GM12878 (cell line): ENCODE data around the gene OLFM2. TPM values are rescaled to one million over a fixed set of nuclear protein-coding genes. Genes with fewer than 3 reads are reported as not detected.

Source experiments
- ATAC-seq: fragments of 200-7000 bp; cut with Tn5 transposase; 3 replicates; pipeline ENCODE4 v1.9.1; 2020; ENCODE audit warnings: mild to moderate bottlenecking, moderate library complexity
- BruUV-seq: library from RNA; stranded (reverse); fragments of 400-500 nt; replicated peaks from 2 replicates; lab custom pipeline; 2021; lab: Mats Ljungman, UMichigan
- CTCF ChIA-PET: fragments of 300-600 bp; sonication (Branson Sonifier 250); formaldehyde crosslinking; extraction: SDS; loops from one replicate; lab custom pipeline; 2021; ENCODE audit warnings: inconsistent platforms; lab: Yijun Ruan, JAX
- POLR2A ChIA-PET: fragments of 350-600 bp; formaldehyde crosslinking; extraction: SDS; loops from one replicate; lab custom pipeline; 2021; ENCODE audit warnings: inconsistent platforms; lab: Charles Lee
- RAD21 ChIA-PET: fragments of 300-600 bp; sonication (Branson Sonifier 250); formaldehyde crosslinking; loops from one replicate; lab custom pipeline; 2023; ENCODE audit warnings: antibody characterized with exemption; ENCODE audit not compliant: unreplicated experiment; lab: Charles Lee
- SMC1A ChIA-PET: fragments of 300-600 bp; sonication (Branson Sonifier 250); formaldehyde crosslinking; loops from one replicate; lab custom pipeline; 2023; ENCODE audit not compliant: unreplicated experiment, uncharacterized antibody; lab: Charles Lee
- DNase-seq: peaks from one replicate; pipeline ENCODE4 v3.0.0-alpha.2; 2011; ENCODE audit warnings: low read depth, low spot score
- FAIRE-seq: peaks from 3 replicates; lab custom pipeline; 2011; peaks lifted over from hg19 to GRCh38; lab: Jason Lieb, UNC
- H2AFZ ChIP-seq: 2 replicates; pipeline ENCODE4 v1.6.0; 2011; ENCODE audit warnings: low read depth, low read length, control low read depth; ENCODE audit not compliant: control insufficient read depth
- H3K27ac ChIP-seq: 2 replicates; pipeline ENCODE4 v1.5.1; 2011; ENCODE audit warnings: control low read depth; ENCODE audit not compliant: control insufficient read depth, insufficient read depth
- H3K27me3 ChIP-seq, 2 experiments: replicated peaks in 1 of 2; 2 replicates each; pipeline versions ENCODE4 v1.6.0 to v1.6.1; 2011; ENCODE audit warnings: low read length in 1 of 2; ENCODE audit not compliant: control insufficient read depth in 2 of 2, insufficient read depth in 2 of 2
- H3K36me3 ChIP-seq, 2 experiments: 2 replicates each; pipeline ENCODE4 v1.5.1; 2011; ENCODE audit warnings: low read length in 1 of 2; ENCODE audit not compliant: control insufficient read depth in 2 of 2, insufficient read depth in 2 of 2
- H3K4me1 ChIP-seq: 2 replicates; pipeline ENCODE4 v1.6.1; 2011; ENCODE audit warnings: mild to moderate bottlenecking, low read length, moderate library complexity, mixed read lengths; ENCODE audit not compliant: control insufficient read depth, insufficient read depth
- H3K4me2 ChIP-seq: 2 replicates; pipeline ENCODE4 v1.6.0; 2011; ENCODE audit warnings: control low read depth; ENCODE audit not compliant: control insufficient read depth, insufficient read depth
- H3K4me3 ChIP-seq: fragments of 200-600 bp; sonication (generic); 2 replicates; pipeline ENCODE4 v1.5.1; 2016
- H3K79me2 ChIP-seq: 2 replicates; pipeline ENCODE4 v1.6.0; 2011; ENCODE audit warnings: low read length; ENCODE audit not compliant: control insufficient read depth, insufficient read depth
- H3K9ac ChIP-seq: 2 replicates; pipeline ENCODE4 v1.8.0; 2011; ENCODE audit warnings: low read length, control low read depth, mixed read lengths; ENCODE audit not compliant: control insufficient read depth, insufficient read depth
- H3K9me3 ChIP-seq: replicated peaks from 3 replicates; pipeline ENCODE4 v1.5.1; 2011; ENCODE audit warnings: mild to moderate bottlenecking, low read length; ENCODE audit not compliant: control insufficient read depth, insufficient read depth
- H4K20me1 ChIP-seq: 2 replicates; pipeline ENCODE4 v1.6.0; 2011; ENCODE audit not compliant: control insufficient read depth, insufficient read depth
- ATF2 ChIP-seq: IDR thresholded peaks from 2 replicates; pipeline ENCODE4 v1.6.1; 2012; ENCODE audit warnings: low read length, inconsistent platforms
- BACH1 ChIP-seq: fragments of 450-650 bp; IDR thresholded peaks from 2 replicates; pipeline ENCODE4 v1.6.1; 2017; ENCODE audit warnings: mild to moderate bottlenecking, borderline replicate concordance
- CHD2 ChIP-seq: IDR thresholded peaks from 2 replicates; pipeline ENCODE4 v1.6.1; 2011; ENCODE audit warnings: low read depth, low read length, improper control_type of control experiment, borderline replicate concordance
- CREB1 ChIP-seq: IDR thresholded peaks from 2 replicates; pipeline ENCODE4 v1.6.1; 2012; ENCODE audit warnings: low read depth, mild to moderate bottlenecking, inconsistent platforms
- GABPA ChIP-seq: IDR thresholded peaks from 2 replicates; pipeline ENCODE4 v1.6.1; 2014; ENCODE audit warnings: antibody characterized with exemption, low read depth, mild to moderate bottlenecking, inconsistent platforms
- MTA3 ChIP-seq: IDR thresholded peaks from 2 replicates; pipeline ENCODE4 v1.6.1; 2012; ENCODE audit warnings: low read length, inconsistent platforms, borderline replicate concordance
- NFXL1 ChIP-seq: fragments of 450-650 bp; IDR thresholded peaks from 2 replicates; pipeline ENCODE4 v1.6.1; 2017; ENCODE audit warnings: antibody characterized with exemption, mild to moderate bottlenecking, borderline replicate concordance
- NFYA ChIP-seq: IDR thresholded peaks from 2 replicates; pipeline ENCODE4 v1.6.1; 2011; ENCODE audit warnings: low read depth, mild to moderate bottlenecking, low read length, improper control_type of control experiment, borderline replicate concordance
- NR2C2 ChIP-seq: IDR thresholded peaks from 2 replicates; pipeline ENCODE4 v1.6.1; 2011; ENCODE audit warnings: borderline replicate concordance, low read depth; ENCODE audit not compliant: control insufficient read depth, insufficient read length
- POLR2AphosphoS5 ChIP-seq: IDR thresholded peaks from 2 replicates; pipeline ENCODE4 v1.6.1; 2011; ENCODE audit warnings: mild to moderate bottlenecking, low read length, inconsistent platforms
- POU2F2 ChIP-seq: IDR thresholded peaks from 3 replicates; pipeline ENCODE4 v1.6.1; 2011; ENCODE audit warnings: low read depth, mild to moderate bottlenecking, low read length, borderline replicate concordance
- WRNIP1 ChIP-seq: IDR thresholded peaks from 2 replicates; pipeline ENCODE4 v1.6.1; 2011; ENCODE audit warnings: low read depth, low read length, improper control_type of control experiment, borderline replicate concordance
- ZNF622 ChIP-seq: fragments of 450-650 bp; IDR thresholded peaks from 2 replicates; pipeline ENCODE4 v1.6.1; 2017; ENCODE audit warnings: mild to moderate bottlenecking, inconsistent platforms
- WGBS: methylation state at CpG from one replicate; pipeline ENCODE4 v1.1.6; 2016; ENCODE audit warnings: low lambda C conversion rate; ENCODE audit not compliant: insufficient replicate concordance, insufficient coverage; ENCODE audit errors: missing lambda C conversion rate; 5-methylcytosine and 5-hydroxymethylcytosine counted together
- in situ Hi-C: fragments of 300-500 bp; cut with MboI; formaldehyde crosslinking; loops from 9 replicates; pipeline ENCODE4 v1.14.3; 2018; ENCODE audit warnings: mixed read lengths
- intact Hi-C: fragments of 100-400 bp; cut with micrococcal nuclease; formaldehyde crosslinking; loops from one replicate; pipeline ENCODE4 v1.14.2; 2022; ENCODE audit not compliant: unreplicated experiment
- polyA plus RNA-seq, 11 experiments: library from polyadenylated mRNA; depleted of rRNA in 4 of 11; unstranded in 6 of 11; stranded (reverse) in 5 of 11; fragments of >200 nt; fragmentation: Nextera tagmentation in 4 of 11; fragmentation: Illumina TruSeq in 1 of 11; extraction: Ambion mirVana in 4 of 11; extraction: Trizol in 1 of 11; gene quantifications; 1 replicate in 1 of 11; 2 replicates in 10 of 11; pipeline versions ENCODE4 v1.2.1 to v1.2.3, GENCODE V29; 2011 to 2016; ENCODE audit warnings: inconsistent platforms in 2 of 11, missing spikeins in 2 of 11, low read depth in 1 of 11
- total RNA-seq, 4 experiments: library from RNA; depleted of rRNA in 3 of 4; stranded (reverse); fragments of >200 nt in 3 of 4; fragmentation: Illumina TruSeq in 1 of 4; extraction: Trizol in 1 of 4; gene quantifications; 2 replicates each; pipeline versions ENCODE4 v1.2.1 to v1.2.3, GENCODE V29; 2013 to 2021
- TF ChIP-seq, protein P1 (sequence below): fragments of 450-650 bp; IDR thresholded peaks from 2 replicates; pipeline ENCODE4 v1.6.1; 2014; ENCODE audit warnings: mild to moderate bottlenecking

The OLFM2 gene
- total and polyA plus RNA-seq, 10 of the 15 experiments (the other 5 are each of a cell fraction or from before 2014, with no cell fraction given), result 0.07 to 3.5 (median 0.27) TPM; not detected in 5

- no peak for FAIRE-seq
- BruUV-seq, result no TSS peak
- ChIA-PET POLR2A (no interaction called here), CTCF (no interaction called here), SMC1A (no interaction called here)
- Histone ChIP-seq H3K79me2 (no peaks in the 10 kb centered on the region), H2AFZ (no peak overlapping the region), H4K20me1 (no peaks in the 10 kb centered on the region), H3K27me3 (no peaks in the 10 kb centered on the region), H3K27ac (no peak overlapping the region), H3K4me3 (no peak overlapping the region), H3K4me1 (peaks cover 16% of the 10 kb centered on the region), H3K36me3 (no peaks in the 10 kb centered on the region), H3K9me3 (no peaks in the 10 kb centered on the region)
- in situ Hi-C loops, result no loop called here
- 92% methylated on average over 1 of the region's 1 CpG for WGBS
- DNase-seq, result no peak
- ATAC-seq, result no peak
- TF ChIP-seq GABPA (no peak), CREB1 (no peak), CHD2 (no peak), MTA3 (no peak), NFYA (no peak), POLR2AphosphoS5 (no peak), ZNF622 (no peak), NFXL1 (no peak), BACH1 (no peak), NR2C2 (no peak), WRNIP1 (no peak), ATF2 (no peak), POU2F2 (no peak)
- TF ChIP-seq, protein P1, sequence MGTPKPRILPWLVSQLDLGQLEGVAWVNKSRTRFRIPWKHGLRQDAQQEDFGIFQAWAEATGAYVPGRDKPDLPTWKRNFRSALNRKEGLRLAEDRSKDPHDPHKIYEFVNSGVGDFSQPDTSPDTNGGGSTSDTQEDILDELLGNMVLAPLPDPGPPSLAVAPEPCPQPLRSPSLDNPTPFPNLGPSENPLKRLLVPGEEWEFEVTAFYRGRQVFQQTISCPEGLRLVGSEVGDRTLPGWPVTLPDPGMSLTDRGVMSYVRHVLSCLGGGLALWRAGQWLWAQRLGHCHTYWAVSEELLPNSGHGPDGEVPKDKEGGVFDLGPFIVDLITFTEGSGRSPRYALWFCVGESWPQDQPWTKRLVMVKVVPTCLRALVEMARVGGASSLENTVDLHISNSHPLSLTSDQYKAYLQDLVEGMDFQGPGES, result no peak
- TF ChIP-seq, all 136 proteins: peak for 0
- RAD21 ChIA-PET, result no interaction called here
- Histone ChIP-seq H3K9ac (no peak overlapping the region), H3K4me2 (no peak overlapping the region)
- intact Hi-C loops, result no loop called here
These were observed 74.8 kb downstream of the OLFM2 start for GRCh38 chr19:9861503-9861902.
